CD4-positive, alpha-beta memory T cell (primary cell): ENCODE measurements around the gene ZGPAT. TPM values are rescaled to one million over a fixed set of nuclear protein-coding genes. Genes with fewer than 3 reads are reported as not detected.

ENCODE experiments used
- CTCF ChIA-PET: fragments of 350-600 bp; sonication (Branson Sonifier 250); formaldehyde crosslinking; loops from one replicate; lab custom pipeline; 2021; ENCODE audit warnings: inconsistent platforms; ENCODE audit not compliant: partially characterized antibody; lab: Charles Lee
- POLR2A ChIA-PET: fragments of 350-600 bp; sonication (Branson Sonifier 250); formaldehyde crosslinking; loops from one replicate; lab custom pipeline; 2021; ENCODE audit not compliant: partially characterized antibody; lab: Charles Lee
- DNase-seq, 5 donors: peaks; one replicate each; pipeline versions ENCODE4 v3.0.0 to v3.0.0-alpha.2; 2020 to 2022; ENCODE audit warnings: mixed read lengths in 1 of 5
- H3K27ac ChIP-seq: one replicate; pipeline ENCODE4 v1.7.0; 2013; ENCODE audit warnings: low read depth, low read length
- H3K27me3 ChIP-seq: 2 replicates; pipeline ENCODE4 v1.7.0; 2013; ENCODE audit warnings: mild to moderate bottlenecking, low read length, moderate library complexity; ENCODE audit not compliant: insufficient read depth
- H3K36me3 ChIP-seq: 2 replicates; pipeline ENCODE4 v1.7.0; 2013; ENCODE audit warnings: mild to moderate bottlenecking, low read length, moderate library complexity; ENCODE audit not compliant: insufficient read depth
- H3K4me1 ChIP-seq: 2 replicates; pipeline ENCODE4 v1.7.0; 2013; ENCODE audit warnings: mild to moderate bottlenecking, low read length, moderate library complexity; ENCODE audit not compliant: insufficient read depth
- H3K4me3 ChIP-seq, 2 donors: one replicate each; pipeline ENCODE4 v1.7.0; 2013; ENCODE audit warnings: low read length in 2 of 2, mild to moderate bottlenecking in 1 of 2
- H3K9me3 ChIP-seq, 2 donors: one replicate each; pipeline ENCODE4 v1.7.0; 2013; ENCODE audit warnings: low read length in 2 of 2, control low read depth in 1 of 2; ENCODE audit not compliant: control insufficient read depth in 1 of 2
- H3K27ac Mint-ChIP-seq, 7 donors: one replicate each; pipeline ENCODE4 v1.8.0; 2020 to 2021; ENCODE audit warnings: mixed read lengths in 7 of 7, mild to moderate bottlenecking in 6 of 7, inconsistent platforms in 3 of 7, moderate library complexity in 3 of 7
- H3K27me3 Mint-ChIP-seq, 2 donors: one replicate each; pipeline ENCODE4 v1.8.0; 2020 to 2021; ENCODE audit warnings: mixed read lengths in 2 of 2
- H3K36me3 Mint-ChIP-seq, 2 donors: one replicate each; pipeline ENCODE4 v1.8.0; 2020 to 2021; ENCODE audit warnings: mixed read lengths in 2 of 2, inconsistent platforms in 1 of 2, mild to moderate bottlenecking in 1 of 2
- H3K4me1 Mint-ChIP-seq, 4 donors: one replicate each; pipeline ENCODE4 v1.8.0; 2020 to 2021; ENCODE audit warnings: mixed read lengths in 4 of 4, mild to moderate bottlenecking in 1 of 4
- H3K4me3 Mint-ChIP-seq, 8 donors: one replicate each; pipeline ENCODE4 v1.8.0; 2020 to 2021; ENCODE audit warnings: mixed read lengths in 8 of 8, mild to moderate bottlenecking in 7 of 8, moderate library complexity in 6 of 8, inconsistent platforms in 3 of 8
- H3K9me3 Mint-ChIP-seq, 8 donors: one replicate each; pipeline ENCODE4 v1.8.0; 2020 to 2021; ENCODE audit warnings: mixed read lengths in 8 of 8, mild to moderate bottlenecking in 5 of 8, inconsistent platforms in 3 of 8, moderate library complexity in 1 of 8
- intact Hi-C: fragments of 100-400 bp; cut with micrococcal nuclease; formaldehyde crosslinking; loops from one replicate; pipeline ENCODE4 v1.15.1; 2023
- polyA plus RNA-seq, 2 donors: library from polyadenylated mRNA; unstranded; fragments of 300-500 nt; fragmentation: Illumina TruSeq; gene quantifications; one replicate each; pipeline ENCODE4 v1.2.3, GENCODE V29; 2021
- total RNA-seq, 2 experiments: library from RNA; stranded (reverse); gene quantifications; one replicate each; pipeline ENCODE4 v1.2.3, GENCODE V29; 2021

The ZGPAT gene
- total and polyA plus RNA-seq, 4 experiments from 2014 or later, result 34.6 to 69.5 (median 53.5) TPM

DNA sequence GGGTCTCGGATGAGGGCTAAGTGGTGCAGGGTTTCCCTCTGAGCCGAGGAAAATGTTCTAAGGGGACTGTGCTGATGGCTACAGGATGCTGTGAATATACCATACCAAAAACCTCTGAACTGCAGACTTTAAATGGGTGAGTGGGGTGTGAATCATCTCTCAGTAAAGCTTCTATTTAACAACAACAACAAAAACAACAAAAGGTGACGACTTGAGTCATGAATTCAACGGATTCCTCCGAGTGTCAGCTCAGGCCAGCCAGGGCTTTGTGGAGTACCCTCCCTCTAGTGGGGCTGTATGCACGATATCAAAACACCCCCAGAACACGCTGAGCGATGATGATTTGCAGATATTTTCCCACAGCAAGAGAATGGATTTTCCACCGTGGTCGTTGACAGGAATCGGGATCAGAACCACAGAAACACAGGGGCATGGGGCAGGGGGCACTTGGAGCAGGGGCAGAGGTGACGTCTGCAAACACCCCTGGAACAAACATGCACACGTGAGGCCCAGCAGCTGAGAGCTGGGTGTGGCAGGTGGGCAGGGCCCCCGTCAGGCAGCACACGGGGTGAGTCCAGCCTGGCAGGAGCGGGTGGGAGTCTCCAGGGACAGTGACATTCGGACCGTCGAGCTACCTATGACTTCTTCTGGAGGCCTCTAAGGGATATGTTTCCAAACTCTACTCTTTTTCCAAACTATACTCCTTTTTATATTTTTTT is 70.4 kb downstream of the ZGPAT start:
- no peak for DNase-seq
- Histone ChIP-seq H3K27me3 (no peaks in the 10 kb centered on the region), H3K36me3 (no peaks in the 10 kb centered on the region), H3K4me3 (no peak overlapping the region), H3K27ac (no peak overlapping the region), H3K4me1 (peaks cover 14% of the 10 kb centered on the region), H3K9me3 (no peaks in the 10 kb centered on the region)
- CTCF ChIA-PET, result interaction anchor here (0.9 to 1.8 kb wide), 2 partner anchors 8 to 23 kb away, joined by 3 to 5 read pairs; no protein-coding TSS in a partner anchor
- POLR2A ChIA-PET, result interaction anchor here (1.2 kb wide), 1 partner anchor 87 kb away, joined by 4 read pairs; the partner anchor contains the start of gene TPD52L2
- no peak overlapping the region for H3K4me3 Mint-ChIP-seq
- H3K4me1 Mint-ChIP-seq, result peaks cover 12 to 16% (median 14%) of the 10 kb centered on the region in 4 donors
- no peaks in the 10 kb centered on the region for H3K9me3 Mint-ChIP-seq
- intact Hi-C loops, result no loop called here
- no peaks in the 10 kb centered on the region for H3K36me3 Mint-ChIP-seq
- peaks cover 0 to 2% of the 10 kb centered on the region in 2 donors for H3K27me3 Mint-ChIP-seq
- peak overlapping the region in 1 of 7 donors; percentile 42 for H3K27ac Mint-ChIP-seq

DNA sequence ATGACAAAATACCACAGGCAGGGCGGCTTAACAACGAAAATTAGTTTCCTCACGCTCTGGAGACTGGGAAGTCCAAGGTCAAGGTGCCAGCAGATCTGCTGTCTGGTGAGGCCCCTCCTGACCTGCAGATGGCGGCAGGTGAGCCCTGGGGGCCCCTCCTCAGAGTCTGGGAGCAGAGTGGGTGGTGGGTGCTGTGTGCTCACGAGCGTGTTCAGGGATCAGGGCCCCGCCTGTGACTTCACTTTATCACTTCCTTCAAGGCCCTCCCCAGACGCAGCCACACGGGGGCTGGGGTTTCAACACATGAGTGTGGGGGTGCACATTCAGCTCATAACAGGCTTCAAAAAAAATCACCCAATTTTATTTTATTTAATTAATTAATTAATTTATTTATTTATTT is 71.0 kb downstream of the ZGPAT start:
- peaks cover 14% of the 10 kb centered on the region for H3K4me1 ChIP-seq
- H3K9me3 ChIP-seq, result no peaks in the 10 kb centered on the region
- ChIA-PET CTCF (no interaction called here), POLR2A (no interaction called here)
- H3K36me3 ChIP-seq, result no peaks in the 10 kb centered on the region
- intact Hi-C loops, result no loop called here
- H3K4me1 Mint-ChIP-seq, result peaks cover 12 to 16% (median 14%) of the 10 kb centered on the region in 4 donors
- H3K27ac Mint-ChIP-seq, result no peak overlapping the region
- no peak overlapping the region for H3K27ac ChIP-seq
- no peak for DNase-seq
- no peaks in the 10 kb centered on the region for H3K9me3 Mint-ChIP-seq
- H3K27me3 Mint-ChIP-seq, result peaks cover 0 to 2% of the 10 kb centered on the region in 2 donors
- no peak overlapping the region for H3K4me3 ChIP-seq
- no peaks in the 10 kb centered on the region for H3K27me3 ChIP-seq
- H3K36me3 Mint-ChIP-seq, result no peaks in the 10 kb centered on the region
- H3K4me3 Mint-ChIP-seq, result no peak overlapping the region

GRCh38 chr20:63781181-63781580 is 73.3 kb downstream of the ZGPAT start:
- intact Hi-C loops, result no loop called here
- Histone ChIP-seq H3K27me3 (no peaks in the 10 kb centered on the region), H3K27ac (no peak overlapping the region), H3K4me3 (no peak overlapping the region), H3K9me3 (no peaks in the 10 kb centered on the region), H3K36me3 (no peaks in the 10 kb centered on the region), H3K4me1 (peaks cover 14% of the 10 kb centered on the region)
- Mint-ChIP-seq H3K27ac (peak overlapping the region in 4 of 7 donors; percentile 37 to 60 (median 46)), H3K9me3 (no peaks in the 10 kb centered on the region), H3K36me3 (no peaks in the 10 kb centered on the region), H3K4me3 (peak overlapping the region in 4 of 8 donors; percentile 21 to 72 (median 45)), H3K4me1 (peaks cover 12 to 23% (median 16%) of the 10 kb centered on the region in 4 donors), H3K27me3 (no peaks in the 10 kb centered on the region)
- POLR2A ChIA-PET, result no interaction called here
- no peak for DNase-seq
- CTCF ChIA-PET, result interaction anchor here (0.6 to 1.2 kb wide), 5 partner anchors 31 to 243 kb away, joined by 3 to 5 read pairs (median 3); no protein-coding TSS in a partner anchor

GRCh38 chr20:63782051-63782471 is 74.2 kb downstream of the ZGPAT start:
- Mint-ChIP-seq H3K9me3 (no peaks in the 10 kb centered on the region), H3K4me3 (peak overlapping the region in 6 of 8 donors; percentile 55 to 80 (median 70)), H3K27ac (peak overlapping the region; percentile 17 to 90 (median 82)), H3K27me3 (no peaks in the 10 kb centered on the region), H3K36me3 (no peaks in the 10 kb centered on the region), H3K4me1 (peaks cover 16 to 27% (median 17%) of the 10 kb centered on the region in 4 donors)
- Histone ChIP-seq H3K9me3 (no peaks in the 10 kb centered on the region), H3K27ac (no peak overlapping the region), H3K4me3 (no peak overlapping the region), H3K36me3 (no peaks in the 10 kb centered on the region), H3K4me1 (peaks cover 14% of the 10 kb centered on the region), H3K27me3 (no peaks in the 10 kb centered on the region)
- DNase-seq, result peak; percentile 65 to 83 (median 73)
- ChIA-PET CTCF (interaction anchor here (0.6 to 1.2 kb wide), 4 partner anchors 31 to 238 kb away, joined by 3 to 5 read pairs (median 3); no protein-coding TSS in a partner anchor), POLR2A (interaction anchor here (0.7 kb wide), 1 partner anchor 72 kb away, joined by 5 read pairs; no protein-coding TSS in a partner anchor)
- intact Hi-C loops, result loop anchor here (1.0 kb wide), 4 partner anchors 45 to 244 kb away; partner anchors contain the start of gene ARFRP1

DNA sequence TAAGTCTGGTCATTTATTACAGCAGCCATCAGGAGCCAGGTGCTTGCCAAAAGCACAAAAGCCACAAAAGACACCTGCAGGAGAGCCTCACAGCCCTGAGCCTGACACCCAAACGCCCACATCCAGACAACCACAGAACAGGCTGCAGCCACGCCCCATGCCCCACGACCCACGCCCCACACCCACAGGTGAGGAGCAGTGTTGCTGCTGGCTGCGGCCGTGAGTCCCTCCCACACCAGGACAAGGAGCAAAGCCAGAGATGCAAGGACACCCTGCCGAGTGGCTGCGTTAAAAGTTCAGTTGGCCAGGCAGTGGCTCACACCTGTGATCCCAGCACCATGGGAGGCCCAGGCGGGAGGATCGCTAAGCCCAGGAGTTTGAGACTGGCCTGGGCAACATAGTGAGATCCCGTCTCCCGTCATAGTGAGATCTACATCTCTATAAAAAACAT is 74.7 kb downstream of the ZGPAT start:
- no peaks in the 10 kb centered on the region for H3K9me3 ChIP-seq
- no peaks in the 10 kb centered on the region for H3K27me3 Mint-ChIP-seq
- H3K4me3 Mint-ChIP-seq, result peak overlapping the region in 2 of 8 donors; percentile 50 to 74
- peak overlapping the region in 4 of 7 donors; percentile 55 to 90 (median 86) for H3K27ac Mint-ChIP-seq
- ChIA-PET POLR2A (interaction anchor here (1.1 to 1.9 kb wide), 2 partner anchors 17 to 41 kb away, joined by 5 to 6 read pairs; no protein-coding TSS in a partner anchor), CTCF (interaction anchor here (0.8 kb wide), 1 partner anchor 12 kb away, joined by 3 read pairs; no protein-coding TSS in a partner anchor)
- H3K4me1 ChIP-seq, result peaks cover 14% of the 10 kb centered on the region
- H3K4me1 Mint-ChIP-seq, result peaks cover 16 to 27% (median 17%) of the 10 kb centered on the region in 4 donors
- H3K27me3 ChIP-seq, result no peaks in the 10 kb centered on the region
- intact Hi-C loops, result loop anchor here (1.0 kb wide), 4 partner anchors 45 to 244 kb away; partner anchors contain the start of gene ARFRP1
- H3K9me3 Mint-ChIP-seq, result no peaks in the 10 kb centered on the region
- peak in 2 of 5 donors; percentile 17 to 37 for DNase-seq
- no peak overlapping the region for H3K4me3 ChIP-seq
- H3K36me3 Mint-ChIP-seq, result no peaks in the 10 kb centered on the region
- H3K27ac ChIP-seq, result no peak overlapping the region
- H3K36me3 ChIP-seq, result no peaks in the 10 kb centered on the region

- POLR2A ChIA-PET, result interaction anchor here (0.8 to 1.9 kb wide), 2 partner anchors 42 to 48 kb away, joined by 4 to 6 read pairs; partner anchors contain the start of gene LIME1
- H3K27ac ChIP-seq, result no peak overlapping the region
- peaks cover 14% of the 10 kb centered on the region for H3K4me1 ChIP-seq
- H3K9me3 ChIP-seq, result no peaks in the 10 kb centered on the region
- H3K27me3 Mint-ChIP-seq, result no peaks in the 10 kb centered on the region
- intact Hi-C loops, result no loop called here
- H3K4me3 Mint-ChIP-seq, result no peak overlapping the region
- no peak overlapping the region for H3K4me3 ChIP-seq
- DNase-seq, result no peak
- no peaks in the 10 kb centered on the region for H3K27me3 ChIP-seq
- CTCF ChIA-PET, result interaction anchor here (0.6 to 5.7 kb wide), 13 partner anchors 9 to 338 kb away, joined by 3 to 39 read pairs (median 3); partner anchors contain the start of genes LIME1, PTK6, SLC2A4RG and TPD52L2
- H3K36me3 Mint-ChIP-seq, result no peaks in the 10 kb centered on the region
- H3K27ac Mint-ChIP-seq, result no peak overlapping the region
- H3K9me3 Mint-ChIP-seq, result no peaks in the 10 kb centered on the region
- H3K4me1 Mint-ChIP-seq, result peaks cover 14 to 27% (median 17%) of the 10 kb centered on the region in 4 donors
- H3K36me3 ChIP-seq, result no peaks in the 10 kb centered on the region
Measured at GRCh38 chr20:63783970-63784369, 76.1 kb downstream of the ZGPAT start.
